ENCODE data around the gene KCNJ4.

KCNJ4 gene

DNA sequence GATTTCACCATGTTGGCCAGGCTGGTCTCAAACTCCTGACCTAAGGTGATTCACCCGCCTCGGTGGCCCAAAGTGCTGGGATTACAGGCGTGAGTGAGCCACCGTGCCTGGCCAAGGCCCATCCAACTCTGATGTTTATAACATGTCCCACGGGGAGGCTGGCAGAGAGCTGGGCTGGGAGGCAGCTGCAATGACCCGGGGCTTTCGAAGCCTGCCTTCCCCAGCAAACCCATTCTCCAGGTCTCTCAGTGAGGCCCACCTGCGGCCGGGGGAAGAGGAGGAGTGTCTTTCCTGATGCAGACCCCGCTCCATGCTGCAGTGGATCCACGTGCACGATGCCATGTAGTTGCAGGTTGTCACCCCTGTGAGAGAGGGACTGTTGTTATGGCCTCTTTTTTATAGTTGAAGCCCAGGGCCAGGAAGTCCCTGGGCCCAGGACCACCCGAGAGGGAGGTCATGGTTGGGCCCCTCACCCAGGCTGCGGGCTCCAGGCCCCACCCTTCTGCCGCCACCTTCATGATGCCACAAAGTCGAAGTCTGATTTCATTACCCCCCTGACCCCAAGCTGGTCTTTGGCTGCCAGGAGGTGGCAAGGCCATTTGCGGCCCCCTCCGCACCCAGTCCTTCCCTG is 38.3 kb downstream of the KCNJ4 start:
- Histone ChIP-seq H3K4me3 (ENCODE audit: low read length, poor library complexity, severe bottlenecking) (no peak overlapping the region), H4K20me1 (ENCODE audit: insufficient read depth, low read length, poor library complexity, severe bottlenecking) (no peaks in the 10 kb centered on the region), H3K27me3 (ENCODE audit: insufficient read depth, low read length, poor library complexity, severe bottlenecking) (no peaks in the 10 kb centered on the region), H3K4me2 (ENCODE audit: low read depth, low read length, poor library complexity, severe bottlenecking) (no peak overlapping the region), H3K79me2 (ENCODE audit: insufficient read depth, low read length) (no peaks in the 10 kb centered on the region), H3K36me3 (ENCODE audit: insufficient read depth, low read length) (no peaks in the 10 kb centered on the region), H2AFZ (ENCODE audit: low read length) (no peak overlapping the region), H3F3A (ENCODE audit: low read depth) (no peaks in the 10 kb centered on the region), H3K9me2 (replicated peaks; ENCODE audit: low read depth, low read length) (no peaks in the 10 kb centered on the region), H3K9ac (ENCODE audit: low read depth, low read length, poor library complexity, severe bottlenecking) (no peak overlapping the region), H3K4me1 (ENCODE audit: insufficient read depth, low read length, poor library complexity, severe bottlenecking) (no peaks in the 10 kb centered on the region), H3K9me3 (ENCODE audit: insufficient read depth, low read depth, low read length) (no peaks in the 10 kb centered on the region)
- TF ChIP-seq EZH2phosphoT487 (IDR thresholded peaks at IDR 0.05; ENCODE audit: borderline replicate concordance): no peak
- TF ChIP-seq, protein P1, sequence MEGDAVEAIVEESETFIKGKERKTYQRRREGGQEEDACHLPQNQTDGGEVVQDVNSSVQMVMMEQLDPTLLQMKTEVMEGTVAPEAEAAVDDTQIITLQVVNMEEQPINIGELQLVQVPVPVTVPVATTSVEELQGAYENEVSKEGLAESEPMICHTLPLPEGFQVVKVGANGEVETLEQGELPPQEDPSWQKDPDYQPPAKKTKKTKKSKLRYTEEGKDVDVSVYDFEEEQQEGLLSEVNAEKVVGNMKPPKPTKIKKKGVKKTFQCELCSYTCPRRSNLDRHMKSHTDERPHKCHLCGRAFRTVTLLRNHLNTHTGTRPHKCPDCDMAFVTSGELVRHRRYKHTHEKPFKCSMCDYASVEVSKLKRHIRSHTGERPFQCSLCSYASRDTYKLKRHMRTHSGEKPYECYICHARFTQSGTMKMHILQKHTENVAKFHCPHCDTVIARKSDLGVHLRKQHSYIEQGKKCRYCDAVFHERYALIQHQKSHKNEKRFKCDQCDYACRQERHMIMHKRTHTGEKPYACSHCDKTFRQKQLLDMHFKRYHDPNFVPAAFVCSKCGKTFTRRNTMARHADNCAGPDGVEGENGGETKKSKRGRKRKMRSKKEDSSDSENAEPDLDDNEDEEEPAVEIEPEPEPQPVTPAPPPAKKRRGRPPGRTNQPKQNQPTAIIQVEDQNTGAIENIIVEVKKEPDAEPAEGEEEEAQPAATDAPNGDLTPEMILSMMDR (conservative IDR thresholded peaks at IDR 0.05; ENCODE audit: low read length): no peak

- no peak overlapping the region for H2AFZ ChIP-seq (ENCODE audit: low read length)
Observed at GRCh38 chr22:38415561-38416321, 39.3 kb downstream of the KCNJ4 start.

GRCh38 chr22:38415046-38415445 is 40.0 kb downstream of the KCNJ4 start:
- H3K27me3 ChIP-seq (ENCODE audit: insufficient read depth, low read length, poor library complexity, severe bottlenecking): no peaks in the 10 kb centered on the region

More at GRCh38 chr22:38415561-38416321, 39.3 kb downstream of the KCNJ4 start:
- Histone ChIP-seq H3K9me3 (ENCODE audit: insufficient read depth, low read depth, low read length) (no peaks in the 10 kb centered on the region), H3F3A (ENCODE audit: low read depth) (no peaks in the 10 kb centered on the region), H3K36me3 (ENCODE audit: insufficient read depth, low read length) (no peaks in the 10 kb centered on the region), H3K9me2 (replicated peaks; ENCODE audit: low read depth, low read length) (no peaks in the 10 kb centered on the region), H3K4me2 (ENCODE audit: low read depth, low read length, poor library complexity, severe bottlenecking) (no peak overlapping the region), H3K4me3 (ENCODE audit: low read length, poor library complexity, severe bottlenecking) (no peak overlapping the region), H3K27me3 (ENCODE audit: insufficient read depth, low read length, poor library complexity, severe bottlenecking) (no peaks in the 10 kb centered on the region), H3K4me1 (ENCODE audit: insufficient read depth, low read length, poor library complexity, severe bottlenecking) (no peaks in the 10 kb centered on the region), H3K9ac (ENCODE audit: low read depth, low read length, poor library complexity, severe bottlenecking) (no peak overlapping the region), H3K79me2 (ENCODE audit: insufficient read depth, low read length) (no peaks in the 10 kb centered on the region), H4K20me1 (ENCODE audit: insufficient read depth, low read length, poor library complexity, severe bottlenecking) (no peaks in the 10 kb centered on the region)
- TF ChIP-seq, protein P1 (conservative IDR thresholded peaks at IDR 0.05; ENCODE audit: low read length): no peak
- TF ChIP-seq EZH2phosphoT487 (IDR thresholded peaks at IDR 0.05; ENCODE audit: borderline replicate concordance): no peak

More at GRCh38 chr22:38415046-38415445, 40.0 kb downstream of the KCNJ4 start:
- Histone ChIP-seq H3K4me2 (ENCODE audit: low read depth, low read length, poor library complexity, severe bottlenecking) (no peak overlapping the region), H3K9ac (ENCODE audit: low read depth, low read length, poor library complexity, severe bottlenecking) (no peak overlapping the region), H3F3A (ENCODE audit: low read depth) (no peaks in the 10 kb centered on the region), H3K9me3 (ENCODE audit: insufficient read depth, low read depth, low read length) (no peaks in the 10 kb centered on the region), H3K4me3 (ENCODE audit: low read length, poor library complexity, severe bottlenecking) (no peak overlapping the region), H3K4me1 (ENCODE audit: insufficient read depth, low read length, poor library complexity, severe bottlenecking) (no peaks in the 10 kb centered on the region), H2AFZ (ENCODE audit: low read length) (no peak overlapping the region), H3K9me2 (replicated peaks; ENCODE audit: low read depth, low read length) (no peaks in the 10 kb centered on the region), H4K20me1 (ENCODE audit: insufficient read depth, low read length, poor library complexity, severe bottlenecking) (no peaks in the 10 kb centered on the region), H3K79me2 (ENCODE audit: insufficient read depth, low read length) (no peaks in the 10 kb centered on the region), H3K36me3 (ENCODE audit: insufficient read depth, low read length) (no peaks in the 10 kb centered on the region)
- no peak for TF ChIP-seq EZH2phosphoT487 (IDR thresholded peaks at IDR 0.05; ENCODE audit: borderline replicate concordance)
- TF ChIP-seq, protein P1 (conservative IDR thresholded peaks at IDR 0.05; ENCODE audit: low read length): no peak
